GM18519 (cell line): ENCODE measurements around the gene SLC6A9.

Experiments
- ATAC-seq: cut with Tn5 transposase; IDR thresholded peaks from one replicate; pipeline ENCODE4 v1.9.1; 2021; ENCODE audit warnings: mild to moderate bottlenecking, moderate library complexity; ENCODE audit not compliant: unreplicated experiment, low FRiP score

The SLC6A9 gene

DNA sequence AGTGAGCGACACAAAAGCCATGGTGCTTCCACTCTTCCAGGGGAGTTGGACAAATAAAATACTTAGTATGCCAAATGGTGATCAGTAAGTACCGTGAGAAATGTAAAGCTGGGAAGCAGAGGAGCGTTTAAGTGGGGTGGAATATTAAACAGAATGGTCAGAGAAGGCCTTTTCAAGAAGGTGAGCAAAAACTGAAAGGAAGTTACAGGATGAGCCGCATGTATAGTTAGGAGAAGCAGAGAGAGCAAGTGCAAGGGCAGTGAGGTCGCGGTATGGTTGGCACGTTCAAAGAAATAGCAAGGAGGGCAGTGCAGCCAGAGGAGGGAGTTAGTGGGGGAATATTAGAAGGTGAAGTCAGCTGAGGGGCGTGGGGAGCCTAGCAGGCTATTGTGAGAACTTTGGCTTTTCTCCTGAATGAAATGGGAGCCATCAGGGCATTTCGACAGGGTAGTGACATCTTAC lies 57.2 kb downstream of the SLC6A9 start:
- ATAC-seq, result no peak

GRCh38 chr1:43971336-43971980 lies 59.8 kb downstream of the SLC6A9 start:
- ATAC-seq, result no peak

GRCh38 chr1:43970911-43971310 lies 60.4 kb downstream of the SLC6A9 start:
- ATAC-seq, result no peak

DNA sequence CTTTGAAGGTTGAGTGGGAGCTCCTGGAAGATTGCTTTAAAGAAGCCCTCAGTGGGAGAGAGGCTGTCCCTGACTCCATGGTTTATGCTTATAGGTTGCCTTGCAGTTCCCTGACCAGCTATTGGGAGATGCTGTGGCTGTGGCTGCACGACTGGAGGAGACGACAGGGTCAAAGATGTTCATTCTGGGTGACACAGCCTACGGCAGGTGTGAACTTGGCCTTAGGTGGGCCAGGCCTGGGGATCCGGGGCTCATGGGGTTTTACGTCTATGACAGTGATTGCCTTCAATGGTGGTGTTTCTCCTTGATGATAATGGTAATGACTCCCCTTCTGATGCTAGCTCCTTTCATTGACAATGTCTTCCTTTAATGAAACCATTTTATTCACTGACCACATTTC lies 60.8 kb downstream of the SLC6A9 start:
- no peak for ATAC-seq

DNA sequence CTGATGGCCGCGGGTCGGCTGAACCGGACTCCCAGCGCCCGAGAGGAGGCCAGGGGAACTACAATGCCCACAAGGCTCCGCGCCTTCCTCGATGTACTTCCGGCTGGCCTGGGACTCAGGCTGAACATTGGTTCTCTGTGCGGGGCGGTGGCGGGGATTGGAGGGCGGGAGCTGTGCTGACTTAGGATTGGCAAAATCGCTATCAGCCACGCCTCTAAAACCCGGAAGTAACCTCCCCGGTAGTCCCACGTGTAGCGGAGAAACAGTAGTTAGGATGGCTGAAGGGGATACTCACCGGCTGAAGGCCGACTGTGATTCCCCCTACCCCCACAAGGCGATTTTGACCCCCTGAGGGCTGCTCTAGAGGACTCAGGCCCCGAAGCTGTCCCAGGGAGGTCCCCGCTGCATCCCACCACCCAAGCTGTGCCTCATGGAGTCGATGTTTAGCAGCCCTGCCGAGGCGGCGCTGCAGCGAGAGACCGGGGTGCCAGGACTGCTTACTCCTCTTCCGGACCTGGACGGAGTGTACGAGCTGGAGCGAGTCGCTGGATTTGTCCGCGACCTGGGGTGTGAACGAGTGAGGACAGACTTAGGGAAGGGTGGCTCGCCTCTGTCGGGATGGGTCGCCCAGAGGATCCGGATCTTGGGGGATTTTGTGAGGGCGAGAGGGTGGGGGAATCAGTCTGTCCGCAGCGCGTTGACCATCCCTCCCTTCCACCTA lies 61.4 kb downstream of the SLC6A9 start, which contains the start of gene DPH2:
Gene DPH2 (plus strand): TSS at position 265 of the 721 bp plus-strand sequence. CDS start 166 bp downstream, at position 431.
- ATAC-seq, result peak; percentile 57

GRCh38 chr1:43969416-43969745 lies 61.9 kb downstream of the SLC6A9 start:
- no peak for ATAC-seq

- no peak for ATAC-seq
Observed at GRCh38 chr1:43968348-43968948, 62.8 kb downstream of the SLC6A9 start.

GRCh38 chr1:43965316-43965715 lies 65.9 kb downstream of the SLC6A9 start:
- ATAC-seq, result no peak

- ATAC-seq, result no peak
Observed at GRCh38 chr1:43963890-43964289, 67.4 kb downstream of the SLC6A9 start.

GRCh38 chr1:43963006-43963405 lies 68.3 kb downstream of the SLC6A9 start:
- ATAC-seq, result no peak

GRCh38 chr1:43962324-43962723 lies 68.9 kb downstream of the SLC6A9 start:
- ATAC-seq, result no peak

DNA sequence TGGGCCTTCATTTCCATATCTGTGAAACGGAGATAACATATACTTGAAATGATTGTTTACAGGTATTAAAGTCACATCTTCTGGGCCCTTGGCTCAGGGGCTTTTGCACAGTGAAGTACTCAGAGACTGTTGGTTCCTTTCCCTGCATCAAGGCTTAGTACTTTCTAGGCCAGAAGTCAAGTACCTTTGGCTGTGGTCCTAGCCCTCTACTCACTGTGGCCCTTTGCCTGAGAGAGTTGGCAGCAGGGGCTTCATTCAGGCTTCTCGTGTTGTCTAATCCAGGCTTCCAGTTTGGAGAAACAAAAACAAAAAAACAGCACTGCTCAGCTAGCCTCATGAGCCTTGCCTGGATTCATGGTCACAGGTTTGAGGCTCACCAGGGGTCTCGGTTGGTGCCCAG lies 69.6 kb downstream of the SLC6A9 start:
- ATAC-seq, result no peak

GRCh38 chr1:43960798-43961197 lies 70.5 kb downstream of the SLC6A9 start:
- ATAC-seq, result no peak

DNA sequence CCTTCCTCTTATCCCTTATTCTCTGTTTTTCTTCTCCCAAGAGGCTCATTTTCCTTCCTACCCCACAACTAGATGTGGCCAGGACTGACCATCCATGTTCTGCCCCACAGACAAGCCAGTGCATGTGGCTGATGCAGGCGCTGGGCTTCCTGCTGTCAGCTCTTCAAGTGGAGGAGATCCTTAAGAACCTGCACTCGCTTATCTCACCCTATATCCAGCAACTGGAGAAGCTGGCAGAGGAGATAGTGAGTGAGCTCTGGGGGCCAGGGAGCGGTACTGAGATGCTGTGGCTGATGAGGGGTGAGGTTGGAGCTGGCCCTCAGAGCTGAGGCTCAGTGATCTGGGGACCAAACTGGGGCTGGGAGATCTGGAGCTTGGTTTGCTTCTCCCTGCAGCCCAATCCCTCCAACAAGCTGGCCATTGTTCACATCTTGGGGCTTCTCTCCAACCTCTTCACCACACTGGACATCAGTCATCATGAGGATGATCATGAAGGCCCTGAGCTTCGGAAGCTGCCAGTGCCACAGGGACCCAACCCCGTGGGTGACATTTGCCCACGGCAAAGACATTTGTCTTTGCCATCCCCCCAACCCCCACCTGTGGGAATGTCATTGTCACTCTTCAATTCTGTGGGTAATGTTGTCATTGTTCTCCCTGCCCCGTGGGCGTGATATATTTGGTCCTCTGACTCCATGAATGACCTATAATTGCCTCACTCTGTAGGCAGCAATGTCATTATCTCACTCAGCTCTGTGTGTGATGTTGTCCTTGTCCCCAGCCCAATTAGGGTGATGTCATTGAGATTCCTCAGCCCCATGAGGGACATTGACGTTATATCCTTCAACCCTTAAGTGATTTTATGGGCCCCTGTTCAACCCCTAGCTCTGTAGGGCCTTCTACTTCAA lies 72.7 kb downstream of the SLC6A9 start:
- no peak for ATAC-seq

DNA sequence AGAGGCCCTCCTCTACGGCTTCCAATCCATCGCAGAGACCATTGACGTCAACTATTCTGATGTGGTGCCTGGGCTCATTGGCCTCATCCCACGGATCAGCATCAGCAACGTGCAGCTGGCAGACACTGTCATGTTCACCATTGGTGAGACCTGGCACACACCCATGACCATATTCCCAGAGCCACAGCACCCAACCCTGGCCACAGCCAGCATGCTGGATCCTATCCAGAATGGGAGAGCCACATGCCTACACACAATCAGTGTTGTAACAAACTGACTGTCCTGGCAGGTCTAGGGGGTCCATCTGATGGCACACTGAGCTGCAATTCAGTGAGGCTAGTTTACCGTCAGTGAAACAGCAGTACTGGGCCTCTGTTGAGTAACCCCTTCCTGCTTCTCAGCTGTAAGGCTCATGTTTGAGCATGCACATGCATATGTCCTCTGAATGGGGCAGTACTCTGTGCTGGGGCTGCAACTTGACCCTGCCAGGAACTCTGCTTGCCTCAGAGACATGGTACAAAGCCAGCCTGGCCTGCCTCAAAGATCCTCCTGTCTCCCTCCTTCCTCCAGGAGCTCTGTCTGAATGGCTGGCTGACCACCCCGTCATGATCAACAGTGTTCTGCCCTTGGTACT lies 73.7 kb downstream of the SLC6A9 start:
- ATAC-seq, result no peak

DNA sequence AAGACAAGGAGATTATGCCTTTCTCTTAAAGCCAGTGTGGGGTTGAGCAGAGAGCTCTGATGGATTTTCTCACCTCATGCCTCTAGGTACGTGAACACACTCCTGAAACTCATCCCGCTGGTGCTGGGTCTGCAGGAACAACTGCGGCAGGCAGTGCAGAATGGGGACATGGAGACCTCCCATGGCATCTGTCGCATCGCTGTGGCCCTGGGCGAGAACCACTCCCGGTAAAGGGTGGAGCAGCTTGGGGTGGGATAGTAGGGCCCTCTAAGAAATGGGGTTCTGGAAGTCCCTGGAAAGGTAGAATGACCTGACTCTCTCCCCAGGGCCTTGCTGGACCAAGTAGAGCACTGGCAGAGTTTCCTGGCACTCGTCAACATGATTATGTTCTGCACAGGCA lies 75.0 kb downstream of the SLC6A9 start:
- ATAC-seq, result no peak

GRCh38 chr1:43954036-43954435 lies 77.2 kb downstream of the SLC6A9 start:
- ATAC-seq, result no peak

GRCh38 chr1:43953361-43953760 lies 77.9 kb downstream of the SLC6A9 start:
- ATAC-seq, result no peak

GRCh38 chr1:43952731-43953346 lies 78.4 kb downstream of the SLC6A9 start:
- no peak for ATAC-seq
